Neural cell (in vitro differentiated cells): ENCODE data around the gene EDNRB.

Experiments used
- EP300 ChIP-seq: fragments of 450-650 bp; conservative IDR thresholded peaks from 2 replicates; pipeline ENCODE4 v1.6.1; 2014; ENCODE audit warnings: antibody characterized with exemption, mild to moderate bottlenecking, moderate library complexity; ENCODE audit not compliant: poor library complexity, severe bottlenecking
- EZH2 ChIP-seq: fragments of 200-600, 300-800 bp; shearing (Covaris generic), sonication (generic); IDR thresholded peaks from 2 replicates; pipeline ENCODE4 v1.6.1; 2014; ENCODE audit warnings: antibody characterized with exemption, low read length, borderline replicate concordance, mild to moderate bottlenecking; ENCODE audit not compliant: insufficient read depth, poor library complexity, severe bottlenecking
- SMC3 ChIP-seq: fragments of 450-650 bp; conservative IDR thresholded peaks from 2 replicates; pipeline ENCODE4 v1.6.1; 2014; ENCODE audit warnings: antibody characterized with exemption, mild to moderate bottlenecking, moderate library complexity; ENCODE audit not compliant: poor library complexity
- TF ChIP-seq, protein P1 (sequence below): fragments of 450-650 bp; IDR thresholded peaks from 2 replicates; pipeline ENCODE4 v1.5.1; 2014; ENCODE audit warnings: antibody characterized with exemption, mild to moderate bottlenecking, moderate library complexity; ENCODE audit not compliant: poor library complexity, severe bottlenecking
- TF ChIP-seq, protein P2 (sequence below): IDR thresholded peaks from 2 replicates; pipeline ENCODE4 v1.6.1; 2012; ENCODE audit warnings: borderline replicate concordance

- TF ChIP-seq EP300 (no peak), EZH2 (no peak), SMC3 (no peak)
- TF ChIP-seq, protein P1, sequence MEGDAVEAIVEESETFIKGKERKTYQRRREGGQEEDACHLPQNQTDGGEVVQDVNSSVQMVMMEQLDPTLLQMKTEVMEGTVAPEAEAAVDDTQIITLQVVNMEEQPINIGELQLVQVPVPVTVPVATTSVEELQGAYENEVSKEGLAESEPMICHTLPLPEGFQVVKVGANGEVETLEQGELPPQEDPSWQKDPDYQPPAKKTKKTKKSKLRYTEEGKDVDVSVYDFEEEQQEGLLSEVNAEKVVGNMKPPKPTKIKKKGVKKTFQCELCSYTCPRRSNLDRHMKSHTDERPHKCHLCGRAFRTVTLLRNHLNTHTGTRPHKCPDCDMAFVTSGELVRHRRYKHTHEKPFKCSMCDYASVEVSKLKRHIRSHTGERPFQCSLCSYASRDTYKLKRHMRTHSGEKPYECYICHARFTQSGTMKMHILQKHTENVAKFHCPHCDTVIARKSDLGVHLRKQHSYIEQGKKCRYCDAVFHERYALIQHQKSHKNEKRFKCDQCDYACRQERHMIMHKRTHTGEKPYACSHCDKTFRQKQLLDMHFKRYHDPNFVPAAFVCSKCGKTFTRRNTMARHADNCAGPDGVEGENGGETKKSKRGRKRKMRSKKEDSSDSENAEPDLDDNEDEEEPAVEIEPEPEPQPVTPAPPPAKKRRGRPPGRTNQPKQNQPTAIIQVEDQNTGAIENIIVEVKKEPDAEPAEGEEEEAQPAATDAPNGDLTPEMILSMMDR: no peak
- TF ChIP-seq, protein P2, sequence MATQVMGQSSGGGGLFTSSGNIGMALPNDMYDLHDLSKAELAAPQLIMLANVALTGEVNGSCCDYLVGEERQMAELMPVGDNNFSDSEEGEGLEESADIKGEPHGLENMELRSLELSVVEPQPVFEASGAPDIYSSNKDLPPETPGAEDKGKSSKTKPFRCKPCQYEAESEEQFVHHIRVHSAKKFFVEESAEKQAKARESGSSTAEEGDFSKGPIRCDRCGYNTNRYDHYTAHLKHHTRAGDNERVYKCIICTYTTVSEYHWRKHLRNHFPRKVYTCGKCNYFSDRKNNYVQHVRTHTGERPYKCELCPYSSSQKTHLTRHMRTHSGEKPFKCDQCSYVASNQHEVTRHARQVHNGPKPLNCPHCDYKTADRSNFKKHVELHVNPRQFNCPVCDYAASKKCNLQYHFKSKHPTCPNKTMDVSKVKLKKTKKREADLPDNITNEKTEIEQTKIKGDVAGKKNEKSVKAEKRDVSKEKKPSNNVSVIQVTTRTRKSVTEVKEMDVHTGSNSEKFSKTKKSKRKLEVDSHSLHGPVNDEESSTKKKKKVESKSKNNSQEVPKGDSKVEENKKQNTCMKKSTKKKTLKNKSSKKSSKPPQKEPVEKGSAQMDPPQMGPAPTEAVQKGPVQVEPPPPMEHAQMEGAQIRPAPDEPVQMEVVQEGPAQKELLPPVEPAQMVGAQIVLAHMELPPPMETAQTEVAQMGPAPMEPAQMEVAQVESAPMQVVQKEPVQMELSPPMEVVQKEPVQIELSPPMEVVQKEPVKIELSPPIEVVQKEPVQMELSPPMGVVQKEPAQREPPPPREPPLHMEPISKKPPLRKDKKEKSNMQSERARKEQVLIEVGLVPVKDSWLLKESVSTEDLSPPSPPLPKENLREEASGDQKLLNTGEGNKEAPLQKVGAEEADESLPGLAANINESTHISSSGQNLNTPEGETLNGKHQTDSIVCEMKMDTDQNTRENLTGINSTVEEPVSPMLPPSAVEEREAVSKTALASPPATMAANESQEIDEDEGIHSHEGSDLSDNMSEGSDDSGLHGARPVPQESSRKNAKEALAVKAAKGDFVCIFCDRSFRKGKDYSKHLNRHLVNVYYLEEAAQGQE: no peak
Measured at GRCh38 chr13:77918391-77919245, at the start of gene EDNRB.
